Activated CD4-positive, alpha-beta T cell treated with anti-CD3 and anti-CD28 coated beads for 48 hours (primary cell): ENCODE measurements around the gene PIK3CA.
"Not testable (repeated sequence)": the region's sequence is repeated elsewhere in the genome, so short reads cannot be mapped to it uniquely, and the experiment has no call there.

ENCODE experiments used
- DNase-seq: peaks from one replicate; pipeline ENCODE4 v3.0.0-alpha.2; 2020

Gene PIK3CA

DNA sequence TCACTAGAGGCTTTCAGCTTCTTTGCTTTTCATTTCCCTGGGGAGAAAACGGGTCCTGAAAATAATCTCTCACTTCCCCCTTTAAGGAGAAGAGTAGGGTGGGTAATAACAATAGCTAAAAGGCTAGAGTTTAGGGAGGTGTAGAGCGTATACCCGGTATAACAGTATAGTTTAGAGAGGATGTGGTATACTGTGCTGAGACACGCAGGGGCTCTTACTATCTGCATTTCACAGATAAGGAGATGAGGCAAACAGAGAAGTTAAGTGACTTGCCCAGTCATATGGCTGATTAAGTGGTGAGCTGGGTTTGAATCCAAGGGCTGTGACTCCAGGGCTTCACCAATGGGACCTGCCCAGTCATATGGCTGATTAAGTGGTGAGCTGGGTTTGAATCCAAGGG, 117.7 kb downstream of the PIK3CA start:
- no peak for DNase-seq

- DNase-seq, result no peak
These were observed 118.6 kb downstream of the PIK3CA start for GRCh38 chr3:179266701-179267211.

- DNase-seq, result no peak
These were observed 120.4 kb downstream of the PIK3CA start for GRCh38 chr3:179268400-179269051.

DNA sequence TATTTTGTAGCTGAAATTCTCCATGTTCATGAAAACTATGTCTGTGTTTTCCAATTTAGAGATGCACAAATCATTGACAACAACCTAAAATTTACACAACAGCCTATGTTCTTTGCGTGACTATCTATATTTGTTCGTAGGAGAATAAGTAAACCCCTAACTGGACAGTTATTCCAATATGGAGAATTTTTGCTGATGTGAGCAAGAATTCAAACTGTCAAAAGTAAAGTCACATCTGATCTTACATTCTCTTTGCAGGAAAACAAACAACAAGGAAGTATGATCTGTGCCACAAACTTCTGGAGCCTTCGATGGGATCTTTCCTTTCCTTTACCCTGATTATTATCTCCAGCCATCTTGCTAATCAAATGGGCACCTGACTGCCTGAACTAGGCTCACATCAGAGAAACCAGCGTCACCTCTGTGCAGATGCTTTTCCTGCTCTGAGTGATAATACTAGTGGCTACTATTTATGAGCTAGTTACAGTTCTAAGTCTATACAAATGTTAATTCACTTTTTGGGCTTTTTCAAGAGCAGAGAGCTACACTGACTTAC, 121.1 kb downstream of the PIK3CA start:
- DNase-seq, result no peak

DNA sequence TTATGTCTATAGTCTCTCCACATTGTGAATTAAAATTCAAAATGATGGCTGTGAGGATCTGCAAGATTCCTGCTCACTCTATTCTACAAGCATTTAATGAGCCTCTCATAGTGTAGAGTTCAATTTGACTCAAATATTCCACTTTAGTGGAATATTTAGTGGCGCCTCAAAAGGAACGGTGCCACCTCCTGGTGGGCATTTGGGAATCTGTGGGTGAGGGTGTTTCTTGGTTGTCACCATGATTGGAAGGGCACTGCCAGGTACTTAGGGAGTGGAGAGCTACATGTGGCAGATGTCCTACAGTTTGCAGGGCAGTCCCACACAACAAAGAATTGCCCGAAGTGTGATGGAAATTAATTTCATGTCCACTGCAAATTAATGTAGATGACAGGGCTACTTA, 124.2 kb downstream of the PIK3CA start:
- no peak for DNase-seq

DNA sequence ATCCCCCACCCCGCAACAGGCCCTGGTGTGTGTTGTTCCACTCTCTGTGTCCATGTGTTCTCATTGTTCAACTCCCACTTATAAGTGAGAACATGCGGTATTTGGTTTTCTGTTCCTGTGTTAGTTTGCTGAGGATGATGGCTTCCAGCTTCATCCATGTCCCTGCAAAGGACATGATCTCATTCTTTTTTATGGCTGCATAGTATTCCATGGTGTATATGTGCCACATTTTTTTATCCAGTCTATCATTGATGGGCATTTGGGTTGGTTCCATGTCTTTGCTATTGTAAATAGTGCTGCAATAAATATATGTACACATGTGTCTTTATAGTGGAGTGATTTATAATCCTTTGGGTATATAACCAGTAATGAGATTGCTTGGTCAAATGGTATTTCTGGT, 126.3 kb downstream of the PIK3CA start:
- not testable (repeated sequence) for DNase-seq

- DNase-seq, result no peak
These were observed 127.8 kb downstream of the PIK3CA start for GRCh38 chr3:179276001-179276400.

DNA sequence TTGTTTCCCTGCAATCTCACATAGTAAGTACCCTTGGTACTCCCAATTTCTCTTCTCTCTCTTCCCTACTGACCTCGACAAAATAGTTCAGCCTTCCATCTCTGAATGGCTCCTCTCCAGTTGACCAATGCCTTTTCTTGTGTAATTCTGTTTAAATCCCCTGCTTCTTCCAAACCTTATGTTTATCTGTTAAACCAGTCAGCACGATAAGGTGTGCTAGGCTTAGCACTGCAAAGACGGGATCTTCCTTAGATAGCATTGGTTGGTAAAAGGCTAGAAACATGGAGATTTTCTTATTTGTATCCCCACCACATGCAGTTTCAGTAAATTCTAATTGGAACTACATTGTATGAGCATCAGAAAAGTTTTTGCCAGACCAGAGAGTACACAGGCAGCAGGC, 128.6 kb downstream of the PIK3CA start:
- no peak for DNase-seq

DNA sequence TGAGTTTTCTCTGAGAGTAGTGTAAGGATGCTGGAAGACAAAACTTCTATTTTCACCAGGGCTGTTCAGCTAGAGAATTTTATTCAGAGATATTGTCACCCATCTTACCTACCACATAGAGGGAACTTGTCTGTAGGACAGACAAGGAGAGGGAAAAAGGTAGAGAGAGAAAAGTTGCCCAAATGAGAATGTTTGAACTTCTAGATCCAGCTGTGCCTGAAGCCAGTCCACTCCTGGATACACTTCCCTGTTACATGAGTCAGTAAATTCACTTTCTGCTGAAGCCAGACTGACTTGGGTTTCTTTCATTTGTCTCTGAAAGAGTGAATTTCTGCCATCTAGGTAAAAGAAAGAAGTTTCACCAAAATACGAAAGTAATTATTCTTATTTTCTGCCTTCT, 130.0 kb downstream of the PIK3CA start:
- DNase-seq, result no peak

GRCh38 chr3:179278932-179279693, 131.0 kb downstream of the PIK3CA start:
- no peak for DNase-seq

DNA sequence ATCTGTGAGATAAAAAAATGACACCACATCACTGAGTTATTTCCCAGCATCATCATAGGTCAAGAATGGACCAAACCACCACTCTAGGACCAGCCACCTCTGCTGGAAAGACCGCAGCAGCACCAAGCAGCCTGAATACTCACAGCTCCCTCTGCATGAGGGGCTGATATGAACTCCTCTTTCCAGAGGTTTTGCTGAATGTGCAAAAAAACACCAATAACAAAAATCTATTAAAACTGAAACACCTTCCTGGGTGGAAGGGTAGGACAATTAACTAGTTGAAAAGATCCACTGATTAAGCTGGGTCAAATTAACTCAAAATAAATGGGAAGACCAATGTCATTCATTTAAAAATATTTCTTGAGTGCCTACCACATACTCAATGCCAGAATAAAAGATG, 131.7 kb downstream of the PIK3CA start:
- DNase-seq, result no peak

- DNase-seq, result no peak
These were observed 133.7 kb downstream of the PIK3CA start for GRCh38 chr3:179281825-179282224.

GRCh38 chr3:179286331-179286730, 138.2 kb downstream of the PIK3CA start:
- DNase-seq, result no peak

- DNase-seq, result no peak
These were observed 140.7 kb downstream of the PIK3CA start for GRCh38 chr3:179288845-179289244.

DNA sequence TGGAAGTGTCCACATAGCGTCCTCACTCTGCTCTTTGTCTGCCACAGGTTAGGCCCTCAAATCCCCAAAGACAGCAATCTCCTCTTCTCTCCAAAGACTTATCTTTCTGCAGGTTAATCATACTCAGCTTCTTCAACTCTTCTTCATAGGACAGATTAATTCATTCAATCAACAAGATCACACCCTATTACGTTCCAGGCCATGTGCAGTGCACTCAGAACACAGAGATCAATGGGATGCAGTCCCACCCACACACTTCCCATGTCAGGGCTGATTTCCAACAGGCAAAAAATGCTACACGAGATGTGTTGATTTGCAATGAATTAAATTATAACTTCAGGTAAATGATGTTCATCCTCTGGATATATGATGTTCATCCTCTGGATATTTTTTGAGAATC, 141.1 kb downstream of the PIK3CA start:
- DNase-seq, result no peak
